GM10248 (cell line): ENCODE data around the gene TMC6.
"Not testable (repeated sequence)": the region's sequence is repeated elsewhere in the genome, so short reads cannot be mapped to it uniquely, and the experiment has no call there.

ENCODE experiments used
- CTCF ChIA-PET: fragments of 300-600 bp; sonication (Branson Sonifier 250); formaldehyde crosslinking; extraction: SDS; loops from one replicate; lab custom pipeline; 2021; ENCODE audit warnings: antibody characterized with exemption; lab: Yijun Ruan, JAX
- POLR2A ChIA-PET: fragments of 350-650 bp; sonication (Branson Sonifier 250); formaldehyde crosslinking; extraction: SDS; loops from one replicate; lab custom pipeline; 2020; ENCODE audit warnings: antibody characterized with exemption; lab: Yijun Ruan, JAX
- DNase-seq: peaks from one replicate; pipeline ENCODE4 v3.0.0; 2012; ENCODE audit errors: extremely low spot score
- CTCF ChIP-seq: IDR thresholded peaks from 2 replicates; pipeline ENCODE4 v1.5.1; 2012; ENCODE audit warnings: mild to moderate bottlenecking, low read depth; ENCODE audit errors: extremely low read depth, missing control alignments, control extremely low read depth

TMC6 gene

GRCh38 chr17:78075011-78075410 lies 53.5 kb downstream of the TMC6 start:
- ChIA-PET CTCF (no interaction called here), POLR2A (no interaction called here)
- DNase-seq = no peak
- no peak for TF ChIP-seq CTCF

- no peak for TF ChIP-seq CTCF
- POLR2A ChIA-PET = no interaction called here
- DNase-seq = no peak
- CTCF ChIA-PET = interaction anchor here (1.6 kb wide), 1 partner anchor 12 kb away, joined by 4 read pairs; no protein-coding TSS in a partner anchor
Measured at GRCh38 chr17:78072961-78073360, 55.6 kb downstream of the TMC6 start.

GRCh38 chr17:78069695-78070094 lies 58.9 kb downstream of the TMC6 start:
- ChIA-PET POLR2A (no interaction called here), CTCF (interaction anchor here (0.8 to 2.0 kb wide), 5 partner anchors 14 to 239 kb away, joined by 3 to 4 read pairs (median 3); no protein-coding TSS in a partner anchor)
- TF ChIP-seq CTCF = no peak
- DNase-seq = no peak

GRCh38 chr17:78066976-78067375 lies 61.6 kb downstream of the TMC6 start:
- CTCF ChIA-PET = interaction anchor here (1.9 to 2.2 kb wide), 3 partner anchors 17 to 25 kb away, joined by 4 to 7 read pairs (median 7); no protein-coding TSS in a partner anchor
- POLR2A ChIA-PET, DNase-seq: not testable (repeated sequence)

GRCh38 chr17:78064708-78065107 lies 63.8 kb downstream of the TMC6 start:
- DNase-seq = no peak
- ChIA-PET CTCF (interaction anchor here (2.8 kb wide), 1 partner anchor 20 kb away, joined by 11 read pairs; no protein-coding TSS in a partner anchor), POLR2A (no interaction called here)
- no peak for TF ChIP-seq CTCF

- TF ChIP-seq CTCF = no peak
- ChIA-PET CTCF (interaction anchor here (1.0 to 2.8 kb wide), 3 partner anchors 21 to 45 kb away, joined by 3 to 11 read pairs (median 3); no protein-coding TSS in a partner anchor), POLR2A (no interaction called here)
- DNase-seq = no peak
Measured at GRCh38 chr17:78063489-78063888, 65.1 kb downstream of the TMC6 start.

- CTCF ChIA-PET = interaction anchor here (1.0 to 2.8 kb wide), 2 partner anchors 22 to 44 kb away, joined by 3 to 11 read pairs; no protein-coding TSS in a partner anchor
Measured at GRCh38 chr17:78062596-78062995, 66.0 kb downstream of the TMC6 start.

More at GRCh38 chr17:78062596-78062995, 66.0 kb downstream of the TMC6 start:
- no peak for TF ChIP-seq CTCF
- POLR2A ChIA-PET = no interaction called here
- no peak for DNase-seq
